Endothelial cell of umbilical vein (primary cell): Measurements from ENCODE around the gene DGKA.

ENCODE experiments used
- CTCF ChIP-seq, 2 donors: IDR thresholded peaks; 1 replicate in 1 of 2; 2 replicates in 1 of 2; pipeline ENCODE4 v1.5.1; 2011; ENCODE audit warnings: low read length in 2 of 2, mild to moderate bottlenecking in 2 of 2, moderate library complexity in 2 of 2, control low read depth in 1 of 2, inconsistent platforms in 1 of 2, low read depth in 1 of 2; ENCODE audit not compliant: insufficient read depth in 1 of 2; ENCODE audit errors: extremely low read depth in 1 of 2
- GATA2 ChIP-seq: IDR thresholded peaks from 2 replicates; pipeline ENCODE4 v1.7.0; 2011; ENCODE audit warnings: low read depth, mild to moderate bottlenecking, moderate library complexity, mixed read lengths, low read length; ENCODE audit not compliant: insufficient read length, insufficient read depth
- JUN ChIP-seq: IDR thresholded peaks from 2 replicates; pipeline ENCODE4 v1.6.1; 2011; ENCODE audit warnings: borderline replicate concordance, low read depth; ENCODE audit not compliant: insufficient read length, insufficient read depth
- POLR2A ChIP-seq: IDR thresholded peaks from 2 replicates; pipeline ENCODE4 v1.6.1; 2012; ENCODE audit warnings: low read depth, mild to moderate bottlenecking, control low read depth, low read length
- POLR2AphosphoS5 ChIP-seq: IDR thresholded peaks from 2 replicates; pipeline ENCODE4 v1.6.1; 2012; ENCODE audit warnings: low read depth, mild to moderate bottlenecking, control low read depth, low read length, moderate library complexity; ENCODE audit not compliant: insufficient read depth

GRCh38 chr12:55935738-55936151 lies 4.8 kb downstream of the DGKA start:
- TF ChIP-seq CTCF (IDR thresholded peaks at IDR 0.05; ENCODE audit: extremely low read depth in 1 of 2, insufficient read depth in 1 of 2, low read depth in 1 of 2, low read length in 2 of 2) (peak in 1 of 2 donors; percentile 2), POLR2AphosphoS5 (no peak), POLR2A (no peak), GATA2 (no peak), JUN (no peak)
